NOMO-1 (cell line): Measurements from ENCODE around the gene PLCB1.

Experiments
- DNase-seq, 2 experiments: peaks; one replicate each; lab custom pipeline; 2025; ENCODE audit not compliant: unreplicated experiment in 2 of 2; lab: John Stamatoyannopoulos, UW

The PLCB1 gene

DNA sequence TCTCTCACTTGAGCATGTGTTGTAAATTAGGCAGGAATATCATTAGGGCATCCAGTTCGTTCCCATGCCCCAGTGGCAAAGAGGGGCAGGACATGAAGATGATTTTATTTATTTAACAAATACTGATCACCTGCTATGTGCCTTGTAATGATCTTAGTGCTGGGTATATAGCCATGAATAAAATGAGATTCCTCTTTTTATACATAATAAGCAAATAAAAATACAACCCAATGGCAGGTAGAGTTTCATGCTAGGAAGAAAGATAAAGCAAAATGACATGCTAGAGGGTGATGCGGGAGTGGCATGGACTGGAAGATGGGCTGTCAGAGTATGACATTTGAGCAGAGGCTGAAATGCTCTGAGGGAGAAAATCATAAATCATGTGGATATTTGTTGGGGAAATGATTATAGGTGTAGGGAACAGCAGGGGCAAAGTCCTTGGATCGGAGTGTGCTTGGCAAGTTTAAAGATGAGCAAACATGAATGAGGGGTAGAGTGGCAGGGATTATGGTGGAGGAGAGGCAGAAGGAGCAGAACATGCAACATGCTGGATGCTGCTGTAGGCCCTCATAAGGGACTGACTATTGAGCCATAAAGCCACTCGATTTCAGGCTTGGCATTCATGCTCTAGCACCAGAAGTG lies 342.1 kb downstream of the PLCB1 start:
- no peak for DNase-seq

DNA sequence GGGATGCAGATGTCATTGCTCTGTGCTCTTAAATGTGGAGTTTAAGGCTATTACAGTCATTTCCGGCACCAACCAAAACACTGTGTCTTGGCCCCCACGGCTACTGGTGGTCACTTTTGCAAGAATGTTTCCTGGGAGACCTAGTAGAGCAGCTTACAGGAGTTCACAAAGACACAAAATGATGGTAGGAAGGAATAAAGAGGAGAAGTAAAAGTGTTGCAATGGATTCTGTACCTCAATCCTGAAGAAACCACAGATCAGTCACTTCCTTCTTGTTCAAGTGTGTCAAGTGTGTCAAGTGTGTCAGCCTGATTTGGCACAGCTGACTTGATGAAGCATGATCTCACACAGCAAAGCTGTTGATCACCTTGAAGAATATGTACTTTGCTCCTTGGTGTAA lies 344.0 kb downstream of the PLCB1 start:
- peak; percentile 23 to 72 for DNase-seq

- no peak for DNase-seq
Observed at GRCh38 chr20:8480597-8480996, 348.5 kb downstream of the PLCB1 start.

DNA sequence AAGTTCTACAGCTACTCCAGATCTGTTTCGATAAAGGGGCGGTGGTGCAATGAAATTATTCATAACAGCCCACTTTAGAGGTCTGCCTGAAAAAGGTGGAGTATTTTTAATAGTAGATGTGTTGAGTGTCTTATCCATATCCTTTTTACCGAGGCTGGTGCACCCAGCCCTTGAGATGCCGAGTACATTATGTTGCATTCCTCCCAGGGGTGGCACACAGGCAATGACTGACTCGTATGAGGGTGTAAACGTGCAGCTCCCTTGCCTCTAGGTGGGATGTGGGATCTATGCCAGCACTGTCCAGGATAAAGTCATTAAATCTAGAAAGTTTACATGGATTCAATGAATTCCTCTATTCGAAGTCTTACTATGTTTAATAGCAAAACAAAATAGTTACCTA lies 355.6 kb downstream of the PLCB1 start:
- no peak for DNase-seq

DNA sequence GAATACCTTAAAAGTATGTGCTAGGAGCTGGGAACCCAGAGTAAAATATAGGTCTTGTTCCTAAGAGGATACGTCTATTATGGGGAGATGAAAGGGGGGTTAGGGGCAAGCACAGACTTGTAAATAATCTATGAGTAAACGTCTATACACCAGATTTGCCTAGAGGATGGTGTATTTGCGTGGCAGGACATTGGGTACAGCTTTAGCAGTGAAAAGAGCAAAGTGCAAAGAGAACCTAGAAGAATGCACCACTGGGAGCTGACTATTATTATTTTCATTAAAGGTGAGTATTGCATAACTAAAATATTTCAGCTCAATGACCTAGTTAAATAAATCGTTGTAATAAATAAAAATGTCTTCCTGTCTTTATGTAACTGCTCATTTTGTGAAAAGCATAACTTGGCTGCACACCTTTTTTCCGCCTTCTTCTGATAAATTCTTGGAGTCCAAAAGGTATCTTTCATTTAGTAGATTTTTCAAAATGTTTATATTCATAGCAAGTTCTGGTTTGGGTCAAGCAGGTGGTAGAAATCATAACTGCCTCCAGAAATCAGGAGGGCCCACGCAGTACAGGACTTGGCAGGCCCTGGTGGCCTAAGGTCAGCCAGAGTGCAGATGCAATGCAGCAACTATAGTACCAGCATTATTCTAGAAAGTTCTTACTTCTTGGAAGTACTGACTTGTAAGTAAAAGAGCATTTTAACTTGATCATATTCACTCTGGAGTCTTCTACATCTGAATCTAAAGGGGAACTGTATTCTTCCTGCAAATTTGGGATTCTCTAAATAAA lies 357.2 kb downstream of the PLCB1 start:
- DNase-seq, result no peak

DNA sequence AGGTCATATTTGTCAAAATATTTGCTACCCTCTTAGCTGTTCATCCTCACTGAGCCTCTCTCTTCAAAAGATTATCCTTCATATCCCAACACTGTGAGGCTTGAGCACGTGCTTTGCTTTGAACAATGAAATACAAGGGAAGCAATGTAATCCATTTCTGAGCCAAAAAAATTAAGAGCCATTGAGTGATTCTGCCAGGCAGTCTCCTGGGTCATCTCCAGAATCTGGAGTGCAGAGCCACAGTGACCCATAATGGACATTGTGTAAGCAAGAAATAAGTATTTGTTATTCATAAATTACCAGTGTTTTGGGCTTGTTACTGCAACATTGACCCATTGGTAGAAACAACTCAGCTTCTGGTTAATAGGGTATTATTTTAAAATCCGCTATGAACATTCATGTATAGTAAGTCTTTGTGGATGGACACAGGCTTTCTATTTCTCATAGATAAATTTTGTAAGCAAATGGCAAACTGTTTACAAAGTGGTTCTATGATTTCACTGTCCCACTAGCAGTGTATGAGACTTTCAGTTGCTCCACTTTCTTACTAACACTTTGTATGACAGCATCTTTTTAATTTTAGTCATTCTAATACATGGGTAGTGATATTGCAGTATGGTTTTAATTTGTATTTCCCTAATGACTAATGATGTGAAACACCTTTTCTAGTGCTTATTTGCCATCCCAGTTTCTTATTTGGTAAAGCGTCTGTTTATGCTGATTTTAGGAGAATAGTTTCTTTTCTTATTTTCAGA lies 358.2 kb downstream of the PLCB1 start:
- DNase-seq, result no peak

DNA sequence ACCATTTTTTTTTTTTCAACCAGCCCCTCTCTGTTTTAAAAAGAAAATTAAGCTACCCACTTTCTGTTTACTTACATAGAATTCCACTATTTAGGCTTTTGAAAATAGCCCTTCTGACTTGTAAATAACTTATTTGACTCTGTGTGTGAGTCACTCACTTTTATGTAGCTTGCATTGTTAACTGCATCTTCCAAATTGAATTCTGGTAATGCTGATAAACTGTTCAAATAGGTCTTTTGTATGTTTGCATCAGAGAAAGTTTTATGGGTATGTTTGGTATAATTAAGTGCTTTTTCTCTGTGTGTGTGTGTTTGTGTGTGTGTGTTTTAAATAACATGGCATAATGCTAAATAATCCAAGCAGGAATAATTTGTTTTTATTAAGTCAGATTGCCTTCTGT lies 360.1 kb downstream of the PLCB1 start:
- no peak for DNase-seq

- no peak for DNase-seq
Observed at GRCh38 chr20:8498571-8498970, 366.5 kb downstream of the PLCB1 start.

DNA sequence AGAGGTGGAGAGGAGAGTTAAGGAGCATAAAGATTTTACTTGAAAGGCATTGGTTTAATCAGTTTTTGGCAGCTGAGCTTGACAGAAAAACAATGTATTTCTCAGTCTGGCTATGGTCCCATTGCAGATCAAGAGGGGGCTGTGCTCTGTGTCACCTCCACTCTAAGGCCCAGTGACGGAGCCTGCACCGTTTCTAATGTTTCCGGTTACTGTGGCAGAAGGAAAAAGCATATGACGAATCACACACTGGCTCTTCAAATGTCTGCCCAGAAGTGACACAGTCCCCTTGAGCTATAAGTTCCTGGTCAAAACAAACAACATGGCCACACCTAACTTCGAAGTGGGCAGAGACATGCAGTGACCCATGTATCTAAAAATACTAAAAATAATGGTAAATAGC lies 372.0 kb downstream of the PLCB1 start:
- no peak for DNase-seq

GRCh38 chr20:8505476-8506200 lies 373.6 kb downstream of the PLCB1 start:
- peak in 1 of 2 experiments; percentile 51 for DNase-seq

DNA sequence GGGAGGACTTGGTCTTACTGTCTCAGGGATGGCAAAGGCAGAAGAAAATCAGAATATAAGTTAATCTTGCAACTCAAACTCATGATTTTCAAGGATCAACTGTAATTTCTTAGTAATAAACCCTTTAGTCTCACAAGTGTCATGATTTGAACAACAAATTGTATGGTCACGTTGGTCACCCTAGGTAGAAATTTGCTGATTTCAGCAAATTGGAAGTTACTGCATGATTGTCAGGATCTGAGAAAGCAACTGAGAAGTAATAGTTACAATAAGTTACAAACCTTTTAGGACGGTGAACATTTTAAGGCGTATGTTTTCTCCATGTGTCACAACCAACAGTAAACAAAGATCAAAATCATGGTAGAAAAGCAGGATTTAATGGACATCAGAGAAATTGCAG lies 375.2 kb downstream of the PLCB1 start:
- no peak for DNase-seq

- DNase-seq, result no peak
Observed at GRCh38 chr20:8509809-8510208, 377.7 kb downstream of the PLCB1 start.

GRCh38 chr20:8510808-8511207 lies 378.7 kb downstream of the PLCB1 start:
- DNase-seq, result no peak

DNA sequence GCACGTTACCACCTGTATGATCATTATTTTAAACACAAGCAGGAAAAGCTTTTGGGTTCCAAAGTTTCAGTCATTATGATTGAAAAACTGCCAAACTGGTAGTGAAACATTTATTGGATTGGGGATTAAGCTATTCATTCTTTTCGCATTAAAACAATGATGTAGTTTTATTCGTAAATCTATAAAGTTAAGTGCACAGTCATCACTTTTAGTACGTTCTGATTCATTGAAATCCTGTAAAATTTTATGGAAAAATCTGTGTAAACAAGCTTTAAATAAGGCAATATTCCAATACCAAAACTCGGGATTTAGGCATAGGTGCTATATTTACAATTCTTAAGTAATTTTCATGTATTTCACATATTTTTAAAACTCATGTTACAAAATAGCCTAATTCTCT lies 379.9 kb downstream of the PLCB1 start:
- no peak for DNase-seq

DNA sequence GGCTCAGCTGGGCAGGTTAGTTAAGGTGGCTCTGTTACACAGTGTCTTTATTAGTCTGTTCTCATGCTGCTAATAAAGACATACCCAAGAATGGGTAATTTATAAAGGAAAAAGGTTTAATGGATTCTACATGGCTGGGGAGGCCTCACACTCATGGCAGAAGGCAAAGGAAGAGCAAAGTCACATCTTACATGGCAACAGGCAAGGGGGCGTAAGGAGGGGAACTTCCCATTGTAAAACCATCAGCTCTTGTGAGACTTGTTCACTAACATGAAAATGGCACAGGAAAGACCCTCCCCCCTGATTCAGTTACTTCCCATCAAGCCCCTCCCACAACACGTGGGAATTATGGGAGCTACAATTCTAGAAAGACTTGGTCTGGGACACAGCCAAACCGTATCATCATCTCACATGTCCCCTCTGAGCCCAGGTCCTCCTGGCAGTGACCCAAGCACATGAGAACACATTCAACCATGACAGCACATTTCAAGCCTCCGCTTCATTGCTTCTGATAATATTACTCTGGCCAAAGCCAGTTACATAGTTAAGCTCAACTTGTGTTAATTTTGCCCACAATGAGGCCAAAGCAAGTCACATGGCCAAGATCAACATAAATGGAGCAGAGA lies 383.9 kb downstream of the PLCB1 start:
- no peak for DNase-seq

GRCh38 chr20:8518878-8519277 lies 386.8 kb downstream of the PLCB1 start:
- DNase-seq, result no peak

DNA sequence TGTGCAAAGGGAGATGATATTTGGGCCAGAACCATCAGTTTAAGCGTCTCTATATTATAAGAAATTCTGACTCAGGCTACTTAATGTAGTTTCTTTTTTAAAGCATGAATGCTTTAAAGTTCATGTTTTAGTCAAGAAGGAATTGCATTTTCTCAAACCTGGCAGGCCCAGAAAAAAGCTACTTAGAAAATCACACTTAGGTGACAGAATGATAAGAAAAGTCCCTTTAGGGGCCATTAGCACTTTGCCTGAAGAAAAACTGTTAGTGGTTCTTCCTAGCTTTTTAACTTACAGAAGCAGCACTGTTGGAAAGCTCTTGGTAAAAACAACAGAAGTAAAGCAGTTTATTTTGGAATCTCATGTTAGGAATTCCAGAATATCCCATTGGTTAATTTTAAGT lies 387.8 kb downstream of the PLCB1 start:
- no peak for DNase-seq

- DNase-seq, result no peak
Observed at GRCh38 chr20:8522168-8522567, 390.1 kb downstream of the PLCB1 start.

DNA sequence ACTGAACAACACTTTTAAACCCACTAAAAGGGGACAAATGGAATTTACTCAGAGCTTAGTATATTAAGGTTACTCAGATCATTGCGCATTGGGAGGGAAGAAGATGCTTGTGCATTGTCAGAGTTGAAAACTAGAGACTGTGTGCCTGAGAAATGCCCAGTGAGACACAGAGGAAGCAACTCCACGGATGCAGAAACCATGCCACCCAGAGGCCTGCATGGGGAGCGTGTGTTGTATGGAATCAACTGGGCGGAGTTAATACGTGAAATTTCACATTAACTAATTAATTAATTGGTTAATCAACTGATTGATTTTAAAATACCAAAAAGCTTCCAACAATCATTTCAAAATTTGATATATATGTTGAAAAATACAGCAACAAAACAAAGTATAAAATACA lies 391.6 kb downstream of the PLCB1 start:
- no peak for DNase-seq

- no peak for DNase-seq
Observed at GRCh38 chr20:8524101-8525016, 392.3 kb downstream of the PLCB1 start.
